Pons (tissue), 1 donor: ENCODE data around the gene GTPBP4.
A peak's percentile ranks its signal among the peaks of the same experiment; 100 is the strongest.
"Not testable (repeated sequence)": the region's sequence is repeated elsewhere in the genome, so short reads cannot be mapped to it uniquely, and the experiment has no call there.

Experiments used
- DNase-seq: peaks from one replicate; pipeline ENCODE4 v3.0.0-alpha.2; 2016; ENCODE audit warnings: low spot score

Gene GTPBP4

GRCh38 chr10:988667-989545 lies 672 bp downstream of the GTPBP4 start:
- no peak for DNase-seq

GRCh38 chr10:990808-991207 lies 2.6 kb downstream of the GTPBP4 start:
- no peak for DNase-seq

- DNase-seq: no peak
Observed at GRCh38 chr10:992467-992866, 4.2 kb downstream of the GTPBP4 start.

- DNase-seq: no peak
Observed at GRCh38 chr10:992871-993270, 4.6 kb downstream of the GTPBP4 start.

- no peak for DNase-seq
Observed at GRCh38 chr10:994836-995558, 6.8 kb downstream of the GTPBP4 start.

- DNase-seq: no peak
Observed at GRCh38 chr10:995559-995926, 7.3 kb downstream of the GTPBP4 start.

- DNase-seq: no peak
Observed at GRCh38 chr10:996031-996430, 7.8 kb downstream of the GTPBP4 start.

GRCh38 chr10:997266-998022 lies 9.2 kb downstream of the GTPBP4 start:
- DNase-seq: no peak

- DNase-seq: no peak
Observed at GRCh38 chr10:1002425-1003006, 14.3 kb downstream of the GTPBP4 start.

- no peak for DNase-seq
Observed at GRCh38 chr10:1003884-1004670, 15.8 kb downstream of the GTPBP4 start.

- no peak for DNase-seq
Observed at GRCh38 chr10:1006573-1006972, 18.3 kb downstream of the GTPBP4 start.

- DNase-seq: no peak
Observed at GRCh38 chr10:1007583-1007982, 19.3 kb downstream of the GTPBP4 start.

- DNase-seq: no peak
Observed at GRCh38 chr10:1009071-1009494, 20.8 kb downstream of the GTPBP4 start.

GRCh38 chr10:1009947-1010346 lies 21.7 kb downstream of the GTPBP4 start:
- DNase-seq: not testable (repeated sequence)

- no peak for DNase-seq
Observed at GRCh38 chr10:1010703-1011102, 22.5 kb downstream of the GTPBP4 start.

- no peak for DNase-seq
Observed at GRCh38 chr10:1011696-1012095, 23.5 kb downstream of the GTPBP4 start.

- DNase-seq: no peak
Observed at GRCh38 chr10:1015688-1016087, 27.5 kb downstream of the GTPBP4 start.

GRCh38 chr10:1019362-1019761 lies 31.1 kb downstream of the GTPBP4 start:
- DNase-seq: no peak

- no peak for DNase-seq
Observed at GRCh38 chr10:1020460-1020859, 32.2 kb downstream of the GTPBP4 start.

- DNase-seq: no peak
Observed at GRCh38 chr10:1020958-1021357, 32.7 kb downstream of the GTPBP4 start.

GRCh38 chr10:1022413-1022812 lies 34.2 kb downstream of the GTPBP4 start:
- peak; percentile 87 for DNase-seq
